Fibroblast of skin of left quadriceps (primary cell): ENCODE data around the gene SVEP1.
"Not testable (repeated sequence)": the region's sequence is repeated elsewhere in the genome, so short reads cannot be mapped to it uniquely, and the experiment has no call there.

Experiments used
- DNase-seq, 2 experiments: peaks; one replicate each; pipeline ENCODE4 v3.0.0-alpha.2; 2013; ENCODE audit warnings: low read depth in 2 of 2

The SVEP1 gene

GRCh38 chr9:110578575-110579033 is 937 bp downstream of the SVEP1 start:
- no peak for DNase-seq

GRCh38 chr9:110575945-110576344 is 3.6 kb downstream of the SVEP1 start:
- no peak for DNase-seq

GRCh38 chr9:110575169-110575568 is 4.4 kb downstream of the SVEP1 start:
- no peak for DNase-seq

GRCh38 chr9:110573305-110573704 is 6.2 kb downstream of the SVEP1 start:
- no peak for DNase-seq

GRCh38 chr9:110571801-110572483 is 7.6 kb downstream of the SVEP1 start:
- DNase-seq = no peak

GRCh38 chr9:110566156-110566555 is 13.4 kb downstream of the SVEP1 start:
- DNase-seq = no peak

- no peak for DNase-seq
Observed at GRCh38 chr9:110561826-110562225, 17.7 kb downstream of the SVEP1 start.

- no peak for DNase-seq
Observed at GRCh38 chr9:110559869-110560268, 19.7 kb downstream of the SVEP1 start.

- peak; percentile 83 to 84 for DNase-seq
Observed at GRCh38 chr9:110555551-110556331, 23.8 kb downstream of the SVEP1 start.

GRCh38 chr9:110546411-110546871 is 33.1 kb downstream of the SVEP1 start:
- DNase-seq = no peak

GRCh38 chr9:110545705-110546104 is 33.8 kb downstream of the SVEP1 start:
- DNase-seq = no peak

GRCh38 chr9:110543631-110544051 is 35.9 kb downstream of the SVEP1 start:
- no peak for DNase-seq

GRCh38 chr9:110541950-110542349 is 37.6 kb downstream of the SVEP1 start:
- no peak for DNase-seq

- DNase-seq = peak in 1 of 2 experiments; percentile 38
Observed at GRCh38 chr9:110538647-110539041, 40.9 kb downstream of the SVEP1 start.

GRCh38 chr9:110537841-110538646 is 41.5 kb downstream of the SVEP1 start:
- DNase-seq = peak; percentile 77 to 80

GRCh38 chr9:110536822-110537221 is 42.7 kb downstream of the SVEP1 start:
- peak; percentile 89 for DNase-seq

- not testable (repeated sequence) for DNase-seq
Observed at GRCh38 chr9:110534162-110534561, 45.4 kb downstream of the SVEP1 start.

- peak in 1 of 2 experiments; percentile 29 for DNase-seq
Observed at GRCh38 chr9:110532908-110533665, 46.5 kb downstream of the SVEP1 start.

- DNase-seq = peak; percentile 79 to 81
Observed at GRCh38 chr9:110531776-110532175, 47.8 kb downstream of the SVEP1 start.

- peak in 1 of 2 experiments; percentile 28 for DNase-seq
Observed at GRCh38 chr9:110531241-110531640, 48.3 kb downstream of the SVEP1 start.

- no peak for DNase-seq
Observed at GRCh38 chr9:110528645-110529044, 50.9 kb downstream of the SVEP1 start.
